HepG2 (cell line): ENCODE data around the gene ESRP2. TPM values are rescaled to one million over a fixed set of nuclear protein-coding genes. Genes with fewer than 3 reads are reported as not detected.
A peak's percentile ranks its signal among the peaks of the same experiment; 100 is the strongest.

Experiments
- ATF7-NPFF ChIP-seq: sonication (generic); formaldehyde crosslinking; IDR thresholded peaks from 2 replicates; pipeline ENCODE4 v1.8.1; 2023; ENCODE audit warnings: mild to moderate bottlenecking, low read depth, missing genetic modification reagents, moderate library complexity
- BRD4 ChIP-seq: sonication (generic); formaldehyde crosslinking; IDR thresholded peaks from 2 replicates; pipeline ENCODE4 v1.4.0; 2020; ENCODE audit warnings: missing genetic modification reagents
- FLYWCH1 ChIP-seq: sonication (generic); formaldehyde crosslinking; IDR thresholded peaks from 2 replicates; pipeline ENCODE4 v1.8.1; 2023; ENCODE audit warnings: mild to moderate bottlenecking, missing genetic modification reagents
- GLI4 ChIP-seq: sonication (generic); formaldehyde crosslinking; IDR thresholded peaks from 2 replicates; pipeline ENCODE4 v1.5.1; 2020; ENCODE audit warnings: missing genetic modification reagents, mild to moderate bottlenecking, moderate library complexity, borderline replicate concordance
- JUND ChIP-seq: sonication (generic); formaldehyde crosslinking; IDR thresholded peaks from 2 replicates; pipeline ENCODE4 v1.8.0; 2022; ENCODE audit warnings: mild to moderate bottlenecking, missing genetic modification reagents
- MYPOP ChIP-seq: sonication (generic); formaldehyde crosslinking; IDR thresholded peaks from 2 replicates; pipeline ENCODE4 v1.8.1; 2023; ENCODE audit warnings: mild to moderate bottlenecking, moderate library complexity, missing genetic modification reagents
- NRL ChIP-seq: sonication (generic); formaldehyde crosslinking; IDR thresholded peaks from 2 replicates; pipeline ENCODE4 v1.5.0; 2020; ENCODE audit warnings: missing genetic modification reagents, mild to moderate bottlenecking, moderate library complexity, borderline replicate concordance
- RAD21 ChIP-seq: fragments of 450-650 bp; formaldehyde crosslinking; IDR thresholded peaks from 2 replicates; pipeline ENCODE4 v1.5.0; 2020; ENCODE audit warnings: mild to moderate bottlenecking
- RELA ChIP-seq: sonication (generic); formaldehyde crosslinking; IDR thresholded peaks from 2 replicates; pipeline ENCODE4 v1.4.0; 2020; ENCODE audit warnings: missing genetic modification reagents
- SIN3B ChIP-seq: fragments of 150-350 bp; IDR thresholded peaks from 2 replicates; pipeline ENCODE4 v1.6.1; 2014; ENCODE audit warnings: low read length
- STAT5B ChIP-seq: sonication (generic); formaldehyde crosslinking; IDR thresholded peaks from 2 replicates; pipeline ENCODE4 v1.4.0; 2020; ENCODE audit warnings: missing genetic modification reagents
- TBX3 ChIP-seq: fragments of 450-650 bp; IDR thresholded peaks from 2 replicates; pipeline ENCODE4 v1.6.1; 2017; ENCODE audit warnings: antibody characterized with exemption, mild to moderate bottlenecking, inconsistent platforms, borderline replicate concordance
- TRAFD1 ChIP-seq: sonication (generic); formaldehyde crosslinking; IDR thresholded peaks from 2 replicates; pipeline ENCODE4 v1.5.1; 2020; ENCODE audit warnings: missing genetic modification reagents, mild to moderate bottlenecking, borderline replicate concordance
- XBP1 ChIP-seq: sonication (generic); formaldehyde crosslinking; IDR thresholded peaks from 2 replicates; pipeline ENCODE4 v1.5.0; 2020; ENCODE audit warnings: missing genetic modification reagents
- ZKSCAN5 ChIP-seq: sonication (generic); formaldehyde crosslinking; IDR thresholded peaks from 2 replicates; pipeline ENCODE4 v1.5.1; 2020; ENCODE audit warnings: mild to moderate bottlenecking, missing genetic modification reagents
- ZNF337 ChIP-seq: sonication (generic); formaldehyde crosslinking; IDR thresholded peaks from 2 replicates; pipeline ENCODE4 v1.5.1; 2020; ENCODE audit warnings: missing genetic modification reagents, low read depth, mild to moderate bottlenecking, borderline replicate concordance
- ZNF441 ChIP-seq: sonication (generic); formaldehyde crosslinking; IDR thresholded peaks from 2 replicates; pipeline ENCODE4 v1.7.0; 2021; ENCODE audit warnings: missing genetic modification reagents, borderline replicate concordance
- polyA plus RNA-seq, 8 experiments: library from polyadenylated mRNA; depleted of rRNA in 3 of 8; stranded (reverse) in 7 of 8; unstranded in 1 of 8; fragments of >200 nt; fragmentation: Illumina TruSeq in 4 of 8; extraction: Trizol in 4 of 8; gene quantifications; 2 replicates each; pipeline versions ENCODE4 v1.2.1 to v1.2.3, GENCODE V29; 2011 to 2016; ENCODE audit warnings: low read depth in 4 of 8, missing spikeins in 1 of 8, mixed read lengths in 1 of 8; ENCODE audit not compliant: insufficient read depth in 1 of 8
- total RNA-seq, 5 experiments: library from RNA; depleted of rRNA; stranded (reverse); fragments of >200 nt; fragmentation: Illumina TruSeq; extraction: Trizol; gene quantifications; 2 replicates each; pipeline ENCODE4 v1.2.3, GENCODE V29; 2016; ENCODE audit warnings: low read depth in 1 of 5
- TF ChIP-seq, protein P1 (sequence below): sonication (generic); formaldehyde crosslinking; IDR thresholded peaks from 2 replicates; pipeline ENCODE4 v1.5.0; 2020; ENCODE audit warnings: mild to moderate bottlenecking, missing genetic modification reagents
- TF ChIP-seq, protein P2 (sequence below), 2 experiments: sonication (generic) in 1 of 2; formaldehyde crosslinking in 1 of 2; IDR thresholded peaks; 2 replicates each; pipeline versions ENCODE4 v1.4.0 to v1.6.1; 2018 to 2020; ENCODE audit warnings: missing genetic modification reagents in 2 of 2, borderline replicate concordance in 1 of 2, low read depth in 1 of 2, mild to moderate bottlenecking in 1 of 2, missing biosample characterization in 1 of 2

Gene ESRP2
- total and polyA plus RNA-seq, 2 of the 13 experiments (the other 11 are each of a cell fraction or from before 2014, with no cell fraction given): 21.1 to 32.4 TPM

- TF ChIP-seq, protein P1, sequence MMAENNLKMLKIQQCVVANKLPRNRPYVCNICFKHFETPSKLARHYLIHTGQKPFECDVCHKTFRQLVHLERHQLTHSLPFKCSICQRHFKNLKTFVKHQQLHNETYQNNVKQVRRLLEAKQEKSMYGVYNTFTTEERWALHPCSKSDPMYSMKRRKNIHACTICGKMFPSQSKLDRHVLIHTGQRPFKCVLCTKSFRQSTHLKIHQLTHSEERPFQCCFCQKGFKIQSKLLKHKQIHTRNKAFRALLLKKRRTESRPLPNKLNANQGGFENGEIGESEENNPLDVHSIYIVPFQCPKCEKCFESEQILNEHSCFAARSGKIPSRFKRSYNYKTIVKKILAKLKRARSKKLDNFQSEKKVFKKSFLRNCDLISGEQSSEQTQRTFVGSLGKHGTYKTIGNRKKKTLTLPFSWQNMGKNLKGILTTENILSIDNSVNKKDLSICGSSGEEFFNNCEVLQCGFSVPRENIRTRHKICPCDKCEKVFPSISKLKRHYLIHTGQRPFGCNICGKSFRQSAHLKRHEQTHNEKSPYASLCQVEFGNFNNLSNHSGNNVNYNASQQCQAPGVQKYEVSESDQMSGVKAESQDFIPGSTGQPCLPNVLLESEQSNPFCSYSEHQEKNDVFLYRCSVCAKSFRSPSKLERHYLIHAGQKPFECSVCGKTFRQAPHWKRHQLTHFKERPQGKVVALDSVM (CRISPR knock-in tag): no peak
- TF ChIP-seq ATF7-NPFF (CRISPR knock-in tag): 0 out of 2 replicates have a peak, but pooled peaks have one; percentile 44
- TF ChIP-seq FLYWCH1: 0 out of 2 replicates have a peak, but pooled peaks have one; percentile 57
- TF ChIP-seq TRAFD1 (CRISPR knock-in tag): 0 out of 2 replicates have a peak, but pooled peaks have one; percentile 41
- TF ChIP-seq ZNF337: peak; percentile 93; the same call in 1 of the 2 replicates
- TF ChIP-seq XBP1 (CRISPR knock-in tag): no peak
- no peak for TF ChIP-seq GLI4
- TF ChIP-seq NRL (CRISPR knock-in tag): peak; percentile 78; the same call in 1 of the 2 replicates
- no peak for TF ChIP-seq BRD4
- no peak for TF ChIP-seq SIN3B
- no peak for TF ChIP-seq RELA (CRISPR knock-in tag)
- no peak for TF ChIP-seq ZNF441
- no peak for TF ChIP-seq ZKSCAN5
- TF ChIP-seq TBX3: peak; percentile 98
- TF ChIP-seq RAD21 (CRISPR knock-in tag): 0 out of 2 replicates have a peak, but pooled peaks have one; percentile 8
- peak; percentile 96 for TF ChIP-seq JUND (CRISPR knock-in tag)
- TF ChIP-seq MYPOP: peak; percentile 74
- TF ChIP-seq, protein P2, sequence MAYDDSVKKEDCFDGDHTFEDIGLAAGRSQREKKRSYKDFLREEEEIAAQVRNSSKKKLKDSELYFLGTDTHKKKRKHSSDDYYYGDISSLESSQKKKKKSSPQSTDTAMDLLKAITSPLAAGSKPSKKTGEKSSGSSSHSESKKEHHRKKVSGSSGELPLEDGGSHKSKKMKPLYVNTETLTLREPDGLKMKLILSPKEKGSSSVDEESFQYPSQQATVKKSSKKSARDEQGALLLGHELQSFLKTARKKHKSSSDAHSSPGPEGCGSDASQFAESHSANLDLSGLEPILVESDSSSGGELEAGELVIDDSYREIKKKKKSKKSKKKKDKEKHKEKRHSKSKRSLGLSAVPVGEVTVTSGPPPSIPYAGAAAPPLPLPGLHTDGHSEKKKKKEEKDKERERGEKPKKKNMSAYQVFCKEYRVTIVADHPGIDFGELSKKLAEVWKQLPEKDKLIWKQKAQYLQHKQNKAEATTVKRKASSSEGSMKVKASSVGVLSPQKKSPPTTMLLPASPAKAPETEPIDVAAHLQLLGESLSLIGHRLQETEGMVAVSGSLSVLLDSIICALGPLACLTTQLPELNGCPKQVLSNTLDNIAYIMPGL (CRISPR knock-in tag; IDR thresholded peaks at IDR 0.05; ENCODE audit: borderline replicate concordance in 1 of 2, low read depth in 1 of 2): peak; percentile 41 to 45; a peak in 2 of 4 replicates
- no peak for TF ChIP-seq STAT5B (CRISPR knock-in tag)
Measured at GRCh38 chr16:68265078-68265920, 29.4 kb upstream of the ESRP2 start (continued).
